ENCODE results near the gene COBLL1. TPM values are rescaled to one million over a fixed set of nuclear protein-coding genes. Genes with fewer than 3 reads are reported as not detected.

COBLL1 gene
- total RNA-seq, 2 donors from 2014 or later, result 20.7 to 23.9 TPM

GRCh38 chr2:164850235-164850634, 8.6 kb upstream of the COBLL1 start:
- H3K9ac ChIP-seq (ENCODE audit: low read depth in 2 of 2, low read length in 2 of 2), result no peak overlapping the region
- no peaks in the 10 kb centered on the region for H3K4me1 ChIP-seq
- intact Hi-C loops (cut with DNase I), result no loop called here
- no peak for DNase-seq
- no peaks in the 10 kb centered on the region for H3K9me3 ChIP-seq
- no peaks in the 10 kb centered on the region for H3K36me3 ChIP-seq
- no peak overlapping the region for H3K4me3 ChIP-seq
- no peaks in the 10 kb centered on the region for H3K27me3 ChIP-seq
- TF ChIP-seq CTCF (IDR thresholded peaks at IDR 0.05), result no peak
- H3K27ac ChIP-seq, result no peak overlapping the region

- no peak overlapping the region for H3K9ac ChIP-seq (ENCODE audit: low read depth in 2 of 2, low read length in 2 of 2)
- intact Hi-C loops (cut with DNase I), result loop anchor here (10.0 kb wide), 1 partner anchor 65 kb away; no protein-coding TSS in a partner anchor
- no peaks in the 10 kb centered on the region for H3K36me3 ChIP-seq
- TF ChIP-seq CTCF (IDR thresholded peaks at IDR 0.05), result no peak
- no peak overlapping the region for H3K27ac ChIP-seq
- no peak overlapping the region for H3K4me3 ChIP-seq
- no peaks in the 10 kb centered on the region for H3K4me1 ChIP-seq
- H3K27me3 ChIP-seq, result no peaks in the 10 kb centered on the region
- no peaks in the 10 kb centered on the region for H3K9me3 ChIP-seq
- no peak for DNase-seq
Observed at GRCh38 chr2:164849506-164849905, 7.9 kb upstream of the COBLL1 start.

- Histone ChIP-seq H3K4me3 (no peak overlapping the region), H3K36me3 (no peaks in the 10 kb centered on the region), H3K9ac (ENCODE audit: low read depth in 2 of 2, low read length in 2 of 2) (no peak overlapping the region), H3K9me3 (no peaks in the 10 kb centered on the region), H3K27me3 (no peaks in the 10 kb centered on the region), H3K4me1 (no peaks in the 10 kb centered on the region), H3K27ac (no peak overlapping the region)
- no peak for TF ChIP-seq CTCF (IDR thresholded peaks at IDR 0.05)
- intact Hi-C loops (cut with DNase I), result loop anchor here (10.0 kb wide), 1 partner anchor 67 kb away; no protein-coding TSS in a partner anchor
- DNase-seq, result no peak
Observed at GRCh38 chr2:164847981-164848741, 6.5 kb upstream of the COBLL1 start.

GRCh38 chr2:164847291-164847690, 5.7 kb upstream of the COBLL1 start:
- Histone ChIP-seq H3K27ac (no peak overlapping the region), H3K9ac (ENCODE audit: low read depth in 2 of 2, low read length in 2 of 2) (no peak overlapping the region)
- no peak for TF ChIP-seq CTCF (IDR thresholded peaks at IDR 0.05)

GRCh38 chr2:164846276-164846675, 4.7 kb upstream of the COBLL1 start:
- Histone ChIP-seq H3K4me3 (no peak overlapping the region), H3K9me3 (no peaks in the 10 kb centered on the region), H3K9ac (ENCODE audit: low read depth in 2 of 2, low read length in 2 of 2) (no peak overlapping the region), H3K36me3 (no peaks in the 10 kb centered on the region), H3K27me3 (no peaks in the 10 kb centered on the region), H3K27ac (no peak overlapping the region), H3K4me1 (no peaks in the 10 kb centered on the region)
- DNase-seq, result no peak
- intact Hi-C loops (cut with DNase I), result loop anchor here (10.0 kb wide), 1 partner anchor 69 kb away; no protein-coding TSS in a partner anchor
- TF ChIP-seq CTCF (IDR thresholded peaks at IDR 0.05), result no peak

More at GRCh38 chr2:164847291-164847690, 5.7 kb upstream of the COBLL1 start:
- intact Hi-C loops (cut with DNase I), result loop anchor here (10.0 kb wide), 1 partner anchor 68 kb away; no protein-coding TSS in a partner anchor
- Histone ChIP-seq H3K9me3 (no peaks in the 10 kb centered on the region), H3K4me3 (no peak overlapping the region), H3K36me3 (no peaks in the 10 kb centered on the region), H3K4me1 (no peaks in the 10 kb centered on the region), H3K27me3 (no peaks in the 10 kb centered on the region)
- DNase-seq, result no peak

All from colonic mucosa (tissue), 4 donors.